Kidney (tissue), 14 donors: Measurements from ENCODE around the gene CCL7. TPM values are rescaled to one million over a fixed set of nuclear protein-coding genes. Genes with fewer than 3 reads are reported as not detected.

Experiments used
- DNase-seq, 5 donors: peaks; one replicate each; pipeline ENCODE4 v3.0.0-alpha.2; 2013 to 2020
- FAIRE-seq: peaks from 2 replicates; lab custom pipeline; 2012; peaks lifted over from hg19 to GRCh38; lab: Jason Lieb, UNC
- H3K27ac ChIP-seq, 2 donors: one replicate each; pipeline ENCODE4 v1.7.0; 2013; ENCODE audit warnings: low read depth in 2 of 2, low read length in 2 of 2, inconsistent platforms in 1 of 2
- H3K27me3 ChIP-seq: one replicate; pipeline ENCODE4 v1.7.1; 2013; ENCODE audit warnings: low read length, inconsistent platforms; ENCODE audit not compliant: control insufficient read depth, insufficient read depth
- H3K36me3 ChIP-seq, 3 donors: one replicate each; pipeline versions ENCODE4 v1.7.0 to v1.7.1; 2013; ENCODE audit warnings: low read length in 3 of 3, control low read depth in 1 of 3, inconsistent platforms in 1 of 3; ENCODE audit not compliant: insufficient read depth in 3 of 3, control insufficient read depth in 2 of 3
- H3K4me1 ChIP-seq, 3 donors: one replicate each; pipeline versions ENCODE4 v1.7.0 to v1.7.1; 2013; ENCODE audit warnings: low read length in 3 of 3, inconsistent platforms in 1 of 3, low read depth in 1 of 3; ENCODE audit not compliant: control insufficient read depth in 2 of 3, insufficient read depth in 2 of 3
- H3K4me3 ChIP-seq, 3 donors: one replicate each; pipeline versions ENCODE4 v1.7.0 to v1.8.1; 2013; ENCODE audit warnings: low read length in 3 of 3, control low read depth in 1 of 3, inconsistent platforms in 1 of 3
- H3K9ac ChIP-seq, 3 donors: one replicate each; pipeline versions ENCODE4 v1.7.0 to v1.7.1; 2013; ENCODE audit warnings: low read length in 3 of 3, control low read depth in 1 of 3, inconsistent platforms in 1 of 3
- H3K9me3 ChIP-seq, 3 donors: one replicate each; pipeline versions ENCODE4 v1.7.0 to v1.7.1; 2013; ENCODE audit warnings: low read length in 3 of 3, control low read depth in 1 of 3, inconsistent platforms in 1 of 3; ENCODE audit not compliant: control insufficient read depth in 2 of 3, insufficient read depth in 1 of 3
- CTCF ChIP-seq: IDR thresholded peaks from 3 replicates; pipeline ENCODE4 v1.5.1; 2012; ENCODE audit warnings: mild to moderate bottlenecking, moderate library complexity, borderline replicate concordance; ENCODE audit not compliant: insufficient read depth; ENCODE audit errors: extremely low read depth
- intact Hi-C: fragments of 100-400 bp; cut with DNase I; formaldehyde crosslinking; loops from one replicate; pipeline ENCODE4 v1.11.1; 2022
- polyA plus RNA-seq: library from polyadenylated mRNA; stranded (reverse); fragments of 350-450 nt; fragmentation: Illumina TruSeq; extraction: RNeasy Lipid Tissue Mini Kit (QIAGEN cat#74804); gene quantifications from one replicate; pipeline ENCODE4 v1.2.3, GENCODE V29; 2014; ENCODE audit warnings: low read depth, low replicate concordance; ENCODE audit not compliant: insufficient read depth
- total RNA-seq: library from RNA; stranded (reverse); fragmentation: NEBNext Ultra II Directional; extraction: Animal tissue kit (Norgen Biotek cat#: 25700); gene quantifications from one replicate; pipeline ENCODE4 v1.2.1, GENCODE V29; 2021
- donor health status: control.
- donor health status: control.
- donor health status: control.
- donor health status: control.
- donor health status: control.
- donor health status: DM: yes; HTN: yes; CAD: no.
- donor health status: Normal renal cell carcinoma (clear cell type).

The CCL7 gene
- total and polyA plus RNA-seq, 2 donors from 2014 or later, result not detected

GRCh38 chr17:34318474-34318873, 48.5 kb downstream of the CCL7 start:
- Histone ChIP-seq H3K36me3 (no peaks in the 10 kb centered on the region), H3K27me3 (no peaks in the 10 kb centered on the region), H3K9ac (no peak overlapping the region), H3K4me1 (peaks cover 0 to 3% (median 0%) of the 10 kb centered on the region in 3 donors), H3K9me3 (no peaks in the 10 kb centered on the region), H3K4me3 (no peak overlapping the region), H3K27ac (no peak overlapping the region)
- TF ChIP-seq CTCF, result no peak
- no peak for DNase-seq
- intact Hi-C loops, result loop anchor here (10.0 kb wide), 1 partner anchor 64 kb away; the partner anchor contains the start of gene CCL2
- FAIRE-seq, result no peak

- no peak for TF ChIP-seq CTCF
- Histone ChIP-seq H3K27ac (no peak within 1 kb of the TSS), H3K9ac (no peak within 1 kb of the TSS), H3K4me3 (no peak within 1 kb of the TSS), H3K36me3 (no peaks in the 10 kb centered on the region), H3K27me3 (no peaks in the 10 kb centered on the region), H3K4me1 (no peaks in the 10 kb centered on the region), H3K9me3 (peaks cover 0 to 3% (median 0%) of the 10 kb centered on the region in 3 donors)
- no peak for FAIRE-seq
- no peak for DNase-seq
- intact Hi-C loops, result loop anchor here (10.0 kb wide), 1 partner anchor 64 kb away; the partner anchor contains the start of gene CCL2
Measured at GRCh38 chr17:34319039-34319483, 49.0 kb downstream of the CCL7 start, which contains the start of gene CCL8. TSS of gene CCL8 (plus strand) at chr17:34319435. CDS start at chr17:34319502, 67 bp downstream.

Other genes starting within 250 kb of the CCL7 start
- gene CCL2, start 14.9 kb upstream of the CCL7 start, total RNA-seq, result 49.9 TPM
- 53.5 TPM for gene CCL2, start 14.9 kb upstream of the CCL7 start, polyA plus RNA-seq
- gene CCL11, start 15.5 kb downstream of the CCL7 start, total RNA-seq, result not detected
- gene CCL11, start 15.5 kb downstream of the CCL7 start, polyA plus RNA-seq, result 1.0 TPM
- not detected for gene CCL8, start 49.2 kb downstream of the CCL7 start, total RNA-seq
- gene CCL8, start 49.2 kb downstream of the CCL7 start, polyA plus RNA-seq, result not detected
- gene CCL13, start 86.3 kb downstream of the CCL7 start, total RNA-seq, result 1.1 TPM
- gene CCL13, start 86.3 kb downstream of the CCL7 start, polyA plus RNA-seq, result not detected
- gene CCL1, start 93.0 kb downstream of the CCL7 start, total RNA-seq, result not detected
- not detected for gene CCL1, start 93.0 kb downstream of the CCL7 start, polyA plus RNA-seq